ENCODE measurements around the gene ARPC2.

DNA sequence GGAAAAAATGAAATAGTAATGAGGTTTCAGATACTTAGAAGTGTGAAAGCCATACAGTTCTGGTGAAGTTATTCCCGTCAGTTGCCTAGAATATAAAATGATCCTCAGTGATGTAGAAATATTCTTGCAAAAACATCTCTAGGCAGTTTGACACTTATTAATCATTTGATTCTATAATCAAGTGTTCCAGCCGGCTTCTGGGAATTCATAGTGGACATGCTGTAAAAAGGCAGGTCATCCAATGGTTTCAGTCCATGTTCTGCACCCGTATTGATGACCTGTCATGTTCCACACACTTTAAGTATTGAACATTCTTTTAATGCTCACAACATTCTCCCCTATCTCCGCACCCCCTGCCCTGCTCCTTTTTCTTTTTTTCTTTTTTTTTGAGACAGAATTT lies 19.8 kb downstream of the ARPC2 start:
- TF ChIP-seq POLR2AphosphoS5 (IDR thresholded peaks at IDR 0.05), result no peak
- TF ChIP-seq, protein P1, sequence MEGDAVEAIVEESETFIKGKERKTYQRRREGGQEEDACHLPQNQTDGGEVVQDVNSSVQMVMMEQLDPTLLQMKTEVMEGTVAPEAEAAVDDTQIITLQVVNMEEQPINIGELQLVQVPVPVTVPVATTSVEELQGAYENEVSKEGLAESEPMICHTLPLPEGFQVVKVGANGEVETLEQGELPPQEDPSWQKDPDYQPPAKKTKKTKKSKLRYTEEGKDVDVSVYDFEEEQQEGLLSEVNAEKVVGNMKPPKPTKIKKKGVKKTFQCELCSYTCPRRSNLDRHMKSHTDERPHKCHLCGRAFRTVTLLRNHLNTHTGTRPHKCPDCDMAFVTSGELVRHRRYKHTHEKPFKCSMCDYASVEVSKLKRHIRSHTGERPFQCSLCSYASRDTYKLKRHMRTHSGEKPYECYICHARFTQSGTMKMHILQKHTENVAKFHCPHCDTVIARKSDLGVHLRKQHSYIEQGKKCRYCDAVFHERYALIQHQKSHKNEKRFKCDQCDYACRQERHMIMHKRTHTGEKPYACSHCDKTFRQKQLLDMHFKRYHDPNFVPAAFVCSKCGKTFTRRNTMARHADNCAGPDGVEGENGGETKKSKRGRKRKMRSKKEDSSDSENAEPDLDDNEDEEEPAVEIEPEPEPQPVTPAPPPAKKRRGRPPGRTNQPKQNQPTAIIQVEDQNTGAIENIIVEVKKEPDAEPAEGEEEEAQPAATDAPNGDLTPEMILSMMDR (IDR thresholded peaks at IDR 0.05), result no peak
